ENCODE results near the gene MS4A10. TPM values are rescaled to one million over a fixed set of nuclear protein-coding genes. Genes with fewer than 3 reads are reported as not detected.
A peak's percentile ranks its signal among the peaks of the same experiment; 100 is the strongest.
"Not testable (repeated sequence)": the region's sequence is repeated elsewhere in the genome, so short reads cannot be mapped to it uniquely, and the experiment has no call there.

MS4A10 gene
- total RNA-seq, 2 donors from 2014 or later = not detected

DNA sequence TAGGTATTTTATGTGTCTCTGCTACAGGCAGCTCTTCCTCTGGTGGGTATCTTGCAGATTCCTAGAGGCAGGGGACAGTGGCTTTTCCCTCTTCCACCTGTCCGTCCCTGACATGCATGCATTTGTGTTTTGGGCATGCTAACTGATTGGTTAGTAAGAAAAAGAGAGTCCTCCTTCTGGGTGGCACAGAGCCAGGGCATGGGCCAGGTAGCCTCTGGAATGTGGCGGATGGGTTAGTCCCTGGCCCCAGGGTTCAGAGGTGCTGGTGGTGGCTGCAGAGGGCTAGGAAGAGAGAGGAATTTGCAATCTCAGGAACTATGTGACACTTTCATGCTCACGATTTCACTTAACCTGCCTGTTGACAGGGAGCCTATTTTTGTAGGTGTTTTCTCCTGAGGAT is 34.2 kb upstream of the MS4A10 start:
- no peak overlapping the region for H3K27ac ChIP-seq
- ATAC-seq = no peak
- DNase-seq = no peak
- no peaks in the 10 kb centered on the region for H3K27me3 ChIP-seq
- no peaks in the 10 kb centered on the region for H3K9me3 ChIP-seq
- peaks cover 2% of the 10 kb centered on the region for H3K4me1 ChIP-seq
- intact Hi-C loops (cut with DNase I) = loop anchor here (10.0 kb wide), 1 partner anchor 46 kb away; no protein-coding TSS in a partner anchor
- no peaks in the 10 kb centered on the region for H3K36me3 ChIP-seq (replicated peaks in 1 of 2; ENCODE audit: insufficient read depth in 1 of 2, low read depth in 2 of 2)
- no peak for TF ChIP-seq CTCF (IDR thresholded peaks at IDR 0.05)
- TF ChIP-seq POLR2A (IDR thresholded peaks at IDR 0.05) = no peak
- WGBS, 2 donors = 58 to 63% methylated on average over 3 of the region's 3 CpGs
- H3K4me3 ChIP-seq = no peak overlapping the region

- intact Hi-C loops (cut with DNase I) = loop anchor here (10.0 kb wide), 1 partner anchor 49 kb away; no protein-coding TSS in a partner anchor
- DNase-seq = no peak
- ATAC-seq = no peak
Measured at GRCh38 chr11:60753309-60753708, 31.8 kb upstream of the MS4A10 start.

DNA sequence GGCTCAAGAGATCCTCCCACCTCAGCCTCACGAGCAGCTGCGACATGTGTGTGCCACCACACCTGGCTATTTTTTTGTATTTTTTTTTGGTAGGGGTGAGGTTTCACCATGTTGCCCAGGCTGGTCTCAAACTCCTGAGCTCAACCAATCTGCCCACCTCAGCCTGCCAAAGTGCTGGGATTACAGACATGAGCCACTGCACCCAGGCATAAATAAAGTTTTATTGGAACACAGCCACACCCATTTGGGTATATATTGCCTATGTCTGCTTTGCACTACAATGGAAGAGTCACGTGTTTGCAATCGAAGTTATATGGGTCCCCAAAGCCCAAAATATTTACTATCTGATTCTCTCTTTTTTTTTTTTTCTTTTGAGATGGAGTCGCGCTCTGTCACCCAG is 30.2 kb upstream of the MS4A10 start:
- Histone ChIP-seq H3K27ac (no peak overlapping the region), H3K27me3 (no peaks in the 10 kb centered on the region), H3K36me3 (replicated peaks in 1 of 2; ENCODE audit: insufficient read depth in 1 of 2, low read depth in 2 of 2) (no peaks in the 10 kb centered on the region), H3K9me3 (no peaks in the 10 kb centered on the region), H3K4me1 (peaks cover 8% of the 10 kb centered on the region), H3K4me3 (no peak overlapping the region)
- DNase-seq = no peak
- no peak for TF ChIP-seq CTCF (IDR thresholded peaks at IDR 0.05)
- TF ChIP-seq POLR2A (IDR thresholded peaks at IDR 0.05) = no peak
- intact Hi-C loops (cut with DNase I) = loop anchor here (10.0 kb wide), 1 partner anchor 50 kb away; no protein-coding TSS in a partner anchor
- no peak for ATAC-seq
- 87 to 93% methylated on average over 6 of the region's 6 CpGs for WGBS, 2 donors

More at GRCh38 chr11:60753309-60753708, 31.8 kb upstream of the MS4A10 start:
- WGBS, 2 donors = 62% methylated on average over 4 of the region's 4 CpGs
- Histone ChIP-seq H3K27me3 (no peaks in the 10 kb centered on the region), H3K9me3 (no peaks in the 10 kb centered on the region), H3K4me3 (no peak overlapping the region), H3K4me1 (peaks cover 8% of the 10 kb centered on the region), H3K27ac (no peak overlapping the region), H3K36me3 (replicated peaks in 1 of 2; ENCODE audit: insufficient read depth in 1 of 2, low read depth in 2 of 2) (no peaks in the 10 kb centered on the region)
- TF ChIP-seq POLR2A (IDR thresholded peaks at IDR 0.05) = no peak

DNA sequence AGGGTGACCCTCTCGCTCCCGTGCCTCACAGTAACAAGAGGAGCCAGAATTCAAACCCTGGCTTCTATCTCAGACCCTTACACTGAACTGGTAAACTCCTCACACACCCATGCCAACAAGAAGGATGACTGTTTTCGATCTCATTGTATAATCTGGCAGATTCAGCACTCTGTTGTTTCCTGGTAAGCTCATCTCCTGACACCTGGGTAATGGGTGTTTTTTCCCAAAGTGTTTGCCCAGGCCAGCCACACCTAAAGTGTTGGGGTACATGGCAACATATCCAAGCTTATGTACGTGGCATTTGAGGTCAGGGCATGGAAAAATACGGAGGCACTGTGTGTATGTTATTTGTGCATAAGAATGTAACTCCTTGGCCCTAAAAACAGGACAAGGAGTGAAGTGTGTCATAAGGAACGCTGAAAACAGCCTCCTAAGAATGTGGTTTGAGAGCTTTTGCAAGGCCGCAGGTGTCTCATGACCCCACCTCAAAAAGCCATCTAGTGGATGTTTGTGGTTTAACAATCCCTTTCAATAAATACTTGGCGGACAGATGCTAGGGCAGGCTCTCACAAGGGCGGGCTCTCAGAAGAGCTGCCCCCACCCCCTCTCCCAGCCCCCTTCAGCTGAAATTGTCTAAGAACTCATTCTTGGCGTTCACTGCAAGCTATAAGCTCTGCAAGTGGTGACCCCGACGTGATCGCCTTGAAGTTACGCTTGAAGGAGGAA is 28.7 kb upstream of the MS4A10 start, which contains the start of gene MS4A15:
MS4A15 (plus strand) TSS at position 561 of the 726 bp plus-strand sequence. CDS start 6,867 bp downstream, outside the sequence.
- 34 to 45% methylated on average over 13 to 14 of the region's 14 CpGs for WGBS, 2 donors
- peak; percentile 81 for ATAC-seq
- peak within 1 kb of the TSS; percentile 7 to 48 (median 24) for H3K27ac ChIP-seq
- H3K4me1 ChIP-seq = peaks cover 8% of the 10 kb centered on the region
- intact Hi-C loops (cut with DNase I) = loop anchor here (10.0 kb wide), 1 partner anchor 52 kb away; no protein-coding TSS in a partner anchor
- no peaks in the 10 kb centered on the region for H3K9me3 ChIP-seq
- no peaks in the 10 kb centered on the region for H3K36me3 ChIP-seq (replicated peaks in 1 of 2; ENCODE audit: insufficient read depth in 1 of 2, low read depth in 2 of 2)
- TF ChIP-seq CTCF (IDR thresholded peaks at IDR 0.05) = peak; percentile 26 to 80 (median 67)
- TF ChIP-seq POLR2A (IDR thresholded peaks at IDR 0.05) = no peak
- H3K4me3 ChIP-seq = no peak within 1 kb of the TSS
- no peaks in the 10 kb centered on the region for H3K27me3 ChIP-seq
- DNase-seq = peak; percentile 40 to 57 (median 50)

DNA sequence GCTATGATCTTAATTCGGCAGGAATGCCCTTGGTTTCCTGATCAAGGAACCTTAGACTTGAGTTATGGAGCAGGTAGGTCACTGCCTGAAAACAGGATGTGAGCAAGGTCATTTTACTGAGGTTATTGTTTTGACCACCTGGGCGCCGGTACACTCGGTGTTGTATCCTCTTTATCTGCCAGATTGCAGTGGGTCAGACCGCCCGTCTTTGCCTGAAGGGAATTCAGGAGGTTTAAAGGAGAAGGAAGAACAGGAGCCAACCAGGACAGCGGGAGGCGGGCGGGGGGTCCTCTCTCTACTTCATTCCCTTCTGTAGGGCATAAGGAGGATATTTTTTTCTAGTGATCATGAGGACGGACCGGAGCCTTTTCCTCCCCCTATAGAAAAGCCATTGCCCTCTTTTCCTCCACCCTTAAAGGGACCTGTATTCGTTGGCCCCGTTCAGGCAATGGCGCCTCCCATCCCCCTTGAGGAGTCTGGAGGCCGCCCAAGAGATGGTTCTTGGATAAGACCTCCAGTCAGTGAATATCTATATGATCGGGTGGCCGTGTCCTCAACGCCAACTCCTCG is 27.8 kb upstream of the MS4A10 start:
- no peak for DNase-seq

GRCh38 chr11:60758671-60759070 is 26.5 kb upstream of the MS4A10 start:
- not testable (repeated sequence) for H3K27me3 ChIP-seq; H3K36me3 ChIP-seq (replicated peaks in 1 of 2; ENCODE audit: insufficient read depth in 1 of 2, low read depth in 2 of 2); H3K4me3 ChIP-seq; H3K27ac ChIP-seq; ATAC-seq; DNase-seq; H3K9me3 ChIP-seq
- intact Hi-C loops (cut with DNase I) = loop anchor here (10.0 kb wide), 1 partner anchor 54 kb away; no protein-coding TSS in a partner anchor
- peaks cover 23% of the 10 kb centered on the region for H3K4me1 ChIP-seq
- 94 to 96% methylated on average over 4 of the region's 4 CpGs for WGBS, 2 donors

More for the DNA sequence above, 27.8 kb upstream of the MS4A10 start:
- TF ChIP-seq CTCF (IDR thresholded peaks at IDR 0.05) (no peak), POLR2A (IDR thresholded peaks at IDR 0.05) (no peak)
- WGBS, 2 donors = 73 to 76% methylated on average over 19 of the region's 19 CpGs
- H3K27ac ChIP-seq = no peak overlapping the region
- H3K4me1 ChIP-seq = peaks cover 10% of the 10 kb centered on the region
- intact Hi-C loops (cut with DNase I) = loop anchor here (10.0 kb wide), 1 partner anchor 53 kb away; no protein-coding TSS in a partner anchor
- H3K9me3 ChIP-seq = no peaks in the 10 kb centered on the region
- H3K36me3 ChIP-seq (replicated peaks in 1 of 2; ENCODE audit: insufficient read depth in 1 of 2, low read depth in 2 of 2) = no peaks in the 10 kb centered on the region
- ATAC-seq = no peak
- H3K4me3 ChIP-seq = no peak overlapping the region
- no peaks in the 10 kb centered on the region for H3K27me3 ChIP-seq

DNA sequence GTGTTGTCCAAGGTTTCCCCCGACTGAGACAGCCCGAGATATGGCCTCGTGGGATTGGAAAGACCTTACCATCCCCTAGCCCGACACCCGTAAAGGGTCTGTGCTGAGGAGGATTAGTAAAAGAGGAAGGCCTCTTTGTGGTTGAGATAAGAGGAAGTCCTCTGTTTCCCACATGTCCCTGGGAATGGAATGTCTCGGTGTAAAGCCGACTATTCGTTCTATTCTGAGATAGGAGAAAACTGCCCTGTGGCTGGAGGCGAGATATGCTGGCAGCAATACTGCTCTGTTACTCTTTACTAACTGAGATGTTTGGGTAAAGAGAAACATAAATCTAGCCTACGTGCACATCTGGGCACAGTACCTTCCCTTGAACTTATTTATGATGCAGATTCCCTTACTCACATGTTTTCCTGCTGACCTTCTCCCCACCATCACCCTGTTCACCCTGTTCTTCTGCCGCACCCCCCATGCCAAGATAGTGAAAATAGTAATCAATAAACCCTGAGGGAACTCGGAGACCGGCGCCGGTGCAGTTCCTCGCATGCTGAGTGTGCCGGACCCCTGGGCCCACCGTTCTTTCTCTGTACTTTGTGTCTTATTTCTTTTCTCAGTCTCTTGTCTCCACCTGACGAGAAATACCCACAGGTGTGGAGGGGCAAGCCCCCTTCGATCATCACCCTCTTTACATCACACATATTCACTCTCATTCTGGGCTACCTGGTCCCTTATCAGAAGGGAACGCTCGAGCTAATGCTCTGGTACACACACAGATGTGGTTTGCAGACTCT is 25.5 kb upstream of the MS4A10 start:
- H3K36me3 ChIP-seq (replicated peaks in 1 of 2; ENCODE audit: insufficient read depth in 1 of 2, low read depth in 2 of 2); H3K9me3 ChIP-seq; DNase-seq; H3K27me3 ChIP-seq; H3K4me3 ChIP-seq; ATAC-seq; H3K27ac ChIP-seq: not testable (repeated sequence)
- WGBS, 2 donors = 71 to 73% methylated on average over 22 of the region's 22 CpGs
- intact Hi-C loops (cut with DNase I) = loop anchor here (10.0 kb wide), 1 partner anchor 55 kb away; no protein-coding TSS in a partner anchor
- H3K4me1 ChIP-seq = peaks cover 30% of the 10 kb centered on the region

Data from body of pancreas (tissue), 4 donors.